ENCODE data around the gene HTR1E.
"Not testable (repeated sequence)": the region's sequence is repeated elsewhere in the genome, so short reads cannot be mapped to it uniquely, and the experiment has no call there.

Gene HTR1E

DNA sequence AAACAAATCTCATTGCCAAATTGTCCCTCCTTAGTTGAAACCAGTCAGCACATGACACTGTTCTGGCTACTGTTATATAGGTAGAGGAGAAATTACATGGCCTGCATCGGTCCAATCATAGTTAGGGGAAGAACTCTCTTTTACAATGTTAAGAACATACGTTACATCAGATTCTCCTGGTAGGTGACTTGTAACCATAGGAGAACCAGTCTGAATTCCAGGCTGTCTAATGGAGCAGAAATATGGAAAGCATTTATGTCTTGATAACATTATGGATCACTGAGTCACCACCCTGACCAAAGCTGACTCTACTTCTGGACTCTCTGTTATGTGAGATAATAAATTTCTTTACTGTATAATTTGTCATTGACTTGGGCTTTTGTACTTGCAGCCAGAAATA is 40.9 kb downstream of the HTR1E start:
- Histone ChIP-seq H3K23ac (ENCODE audit: low read length) (no peak overlapping the region), H2BK5ac (ENCODE audit: low read length) (no peak overlapping the region), H3K4me1 (ENCODE audit: control insufficient read depth, low read depth, low read length) (peaks cover 3% of the 10 kb centered on the region), H3K27me3 (ENCODE audit: insufficient read depth, low read length, poor library complexity) (no peaks in the 10 kb centered on the region), H3K4me2 (ENCODE audit: low read length) (no peak overlapping the region), H4K5ac (ENCODE audit: low read length) (no peak overlapping the region), H2BK15ac (replicated peaks; ENCODE audit: low read depth) (no peak overlapping the region), H2BK120ac (ENCODE audit: low read depth, low read length) (no peak overlapping the region), H3K27ac (ENCODE audit: low read depth, low read length) (no peak overlapping the region), H2AK5ac (ENCODE audit: low read length) (no peak overlapping the region), H3K79me1 (ENCODE audit: low read length) (no peaks in the 10 kb centered on the region), H3K56ac (ENCODE audit: low read length) (no peak overlapping the region), H3K4ac (ENCODE audit: low read depth, low read length) (no peak overlapping the region), H3K4me3 (ENCODE audit: low read length) (no peak overlapping the region), H3K79me2 (ENCODE audit: control insufficient read depth, insufficient read depth, low read length) (no peaks in the 10 kb centered on the region), H4K8ac (ENCODE audit: low read depth, low read length) (no peak overlapping the region), H3K18ac (ENCODE audit: low read length) (no peak overlapping the region), H3K9ac (ENCODE audit: low read length) (no peak overlapping the region), H3K36me3 (ENCODE audit: control insufficient read depth, insufficient read depth, low read length) (no peaks in the 10 kb centered on the region)
- no peak for DNase-seq
- no CpG with 5 or more reads among the region's 2 CpGs for WGBS (ENCODE audit: extremely low coverage, insufficient coverage, low lambda C conversion rate)

DNA sequence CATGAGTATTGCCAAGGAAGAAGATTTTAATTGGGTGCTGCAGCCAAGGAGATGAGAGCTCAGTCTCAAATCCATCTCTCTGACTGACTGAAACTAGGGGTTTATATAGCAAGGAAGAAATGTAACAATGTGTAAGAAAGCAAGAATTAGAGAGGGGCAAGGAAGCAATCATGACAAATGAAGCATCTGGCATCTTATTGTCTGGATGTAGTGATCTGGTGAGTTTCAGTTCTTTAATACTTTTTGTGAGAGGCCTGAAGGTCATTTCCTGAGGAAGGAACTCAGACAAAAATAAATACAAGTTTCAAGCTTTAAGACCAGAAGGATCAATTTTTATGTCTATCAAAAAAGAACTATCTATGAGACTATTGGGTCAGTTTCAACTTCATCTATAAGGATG is 64.2 kb downstream of the HTR1E start:
- Histone ChIP-seq H3K27me3 (ENCODE audit: insufficient read depth, low read length, poor library complexity) (no peaks in the 10 kb centered on the region), H3K4me1 (ENCODE audit: control insufficient read depth, low read depth, low read length) (no peaks in the 10 kb centered on the region), H3K18ac (ENCODE audit: low read length) (no peak overlapping the region), H3K56ac (ENCODE audit: low read length) (no peak overlapping the region), H4K8ac (ENCODE audit: low read depth, low read length) (no peak overlapping the region), H4K5ac (ENCODE audit: low read length) (no peak overlapping the region), H3K4me2 (ENCODE audit: low read length) (no peak overlapping the region), H2BK15ac (replicated peaks; ENCODE audit: low read depth) (no peak overlapping the region), H3K79me2 (ENCODE audit: control insufficient read depth, insufficient read depth, low read length) (no peaks in the 10 kb centered on the region), H2AK5ac (ENCODE audit: low read length) (no peak overlapping the region), H2BK120ac (ENCODE audit: low read depth, low read length) (no peak overlapping the region), H3K36me3 (ENCODE audit: control insufficient read depth, insufficient read depth, low read length) (no peaks in the 10 kb centered on the region), H3K79me1 (ENCODE audit: low read length) (no peaks in the 10 kb centered on the region), H3K27ac (ENCODE audit: low read depth, low read length) (no peak overlapping the region), H3K4ac (ENCODE audit: low read depth, low read length) (no peak overlapping the region), H3K23ac (ENCODE audit: low read length) (no peak overlapping the region), H3K4me3 (ENCODE audit: low read length) (no peak overlapping the region), H3K9ac (ENCODE audit: low read length) (no peak overlapping the region), H2BK5ac (ENCODE audit: low read length) (no peak overlapping the region)
- DNase-seq, result no peak

DNA sequence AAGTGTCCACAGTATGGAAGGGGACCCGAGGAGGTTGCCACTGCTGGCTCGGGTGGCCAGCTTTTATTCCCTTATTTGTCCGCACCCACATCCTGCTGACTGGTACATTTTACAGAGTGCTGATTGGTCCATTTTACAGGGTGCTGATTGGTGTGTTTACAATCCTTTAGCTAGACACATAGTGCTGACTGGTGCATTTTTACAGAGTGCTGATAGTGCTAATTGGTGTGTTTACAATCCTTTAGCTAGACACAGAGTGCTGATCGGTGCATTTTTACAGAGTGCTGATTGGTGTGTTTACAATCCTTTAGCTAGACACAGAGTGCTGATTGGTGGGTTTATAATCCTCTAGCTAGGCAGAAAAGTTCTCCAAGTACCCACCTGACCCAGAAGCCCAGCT is 65.1 kb downstream of the HTR1E start:
- H3K4me2 ChIP-seq (ENCODE audit: low read length); H3K79me2 ChIP-seq (ENCODE audit: control insufficient read depth, insufficient read depth, low read length); H3K56ac ChIP-seq (ENCODE audit: low read length); H3K9ac ChIP-seq (ENCODE audit: low read length); H2AK5ac ChIP-seq (ENCODE audit: low read length); H2BK5ac ChIP-seq (ENCODE audit: low read length); H4K8ac ChIP-seq (ENCODE audit: low read depth, low read length); H3K36me3 ChIP-seq (ENCODE audit: control insufficient read depth, insufficient read depth, low read length); H3K23ac ChIP-seq (ENCODE audit: low read length); H4K5ac ChIP-seq (ENCODE audit: low read length); H3K4me3 ChIP-seq (ENCODE audit: low read length); H3K79me1 ChIP-seq (ENCODE audit: low read length); H3K4me1 ChIP-seq (ENCODE audit: control insufficient read depth, low read depth, low read length); H3K4ac ChIP-seq (ENCODE audit: low read depth, low read length); H2BK120ac ChIP-seq (ENCODE audit: low read depth, low read length); H3K27ac ChIP-seq (ENCODE audit: low read depth, low read length); DNase-seq; H3K18ac ChIP-seq (ENCODE audit: low read length); H3K27me3 ChIP-seq (ENCODE audit: insufficient read depth, low read length, poor library complexity); H2BK15ac ChIP-seq (replicated peaks; ENCODE audit: low read depth): not testable (repeated sequence)
- no CpG with 5 or more reads among the region's 4 CpGs for WGBS (ENCODE audit: extremely low coverage, insufficient coverage, low lambda C conversion rate)

DNA sequence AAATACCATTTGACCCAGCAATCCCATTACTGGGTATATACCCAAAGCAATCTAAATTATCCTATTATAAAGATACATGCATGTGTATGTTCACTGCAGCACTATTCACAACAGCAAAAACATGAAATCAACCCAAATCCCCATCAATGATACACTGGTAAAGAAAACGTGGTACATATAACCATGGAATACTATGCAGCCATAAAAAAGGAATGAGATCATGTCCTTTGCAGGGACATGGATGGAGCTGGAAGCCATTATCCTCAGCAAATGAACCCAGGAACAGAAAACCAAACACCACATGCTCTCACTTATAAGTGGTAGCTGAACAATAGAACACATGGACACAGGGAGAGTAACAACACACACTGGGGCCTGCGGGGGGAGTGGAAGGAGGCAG is 69.2 kb downstream of the HTR1E start:
- not testable (repeated sequence) for H3K18ac ChIP-seq (ENCODE audit: low read length); H4K5ac ChIP-seq (ENCODE audit: low read length); H3K79me2 ChIP-seq (ENCODE audit: control insufficient read depth, insufficient read depth, low read length); H3K27ac ChIP-seq (ENCODE audit: low read depth, low read length); H3K79me1 ChIP-seq (ENCODE audit: low read length); H3K23ac ChIP-seq (ENCODE audit: low read length); H3K36me3 ChIP-seq (ENCODE audit: control insufficient read depth, insufficient read depth, low read length); H2BK15ac ChIP-seq (replicated peaks; ENCODE audit: low read depth); DNase-seq; H3K4me2 ChIP-seq (ENCODE audit: low read length); H3K9ac ChIP-seq (ENCODE audit: low read length); H3K4me1 ChIP-seq (ENCODE audit: control insufficient read depth, low read depth, low read length); H3K4ac ChIP-seq (ENCODE audit: low read depth, low read length); H2BK5ac ChIP-seq (ENCODE audit: low read length); H3K56ac ChIP-seq (ENCODE audit: low read length); H2BK120ac ChIP-seq (ENCODE audit: low read depth, low read length); H4K8ac ChIP-seq (ENCODE audit: low read depth, low read length); H3K27me3 ChIP-seq (ENCODE audit: insufficient read depth, low read length, poor library complexity); H2AK5ac ChIP-seq (ENCODE audit: low read length); H3K4me3 ChIP-seq (ENCODE audit: low read length)
- WGBS (ENCODE audit: extremely low coverage, insufficient coverage, low lambda C conversion rate), result no CpG with 5 or more reads among the region's 2 CpGs

DNA sequence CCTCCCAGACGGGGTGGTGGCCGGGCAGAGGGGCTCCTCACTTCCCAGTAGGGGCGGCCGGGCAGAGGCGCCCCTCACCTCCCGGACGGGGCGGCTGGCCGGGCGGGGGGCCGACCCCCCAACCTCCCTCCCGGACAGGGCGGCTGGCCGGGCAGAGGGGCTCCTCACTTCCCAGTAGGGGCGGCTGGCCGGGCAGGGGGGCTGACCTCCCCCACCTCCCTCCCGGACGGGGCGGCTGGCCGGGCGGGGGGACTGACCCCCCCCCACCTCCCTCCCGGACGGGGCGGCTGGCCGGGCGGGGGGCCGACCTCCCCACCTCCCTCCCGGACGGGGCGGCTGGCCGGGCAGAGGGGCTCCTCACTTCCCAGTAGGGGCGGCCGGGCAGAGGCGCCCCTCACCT is 72.3 kb downstream of the HTR1E start:
- DNase-seq; H2BK120ac ChIP-seq (ENCODE audit: low read depth, low read length); H3K79me2 ChIP-seq (ENCODE audit: control insufficient read depth, insufficient read depth, low read length); H4K5ac ChIP-seq (ENCODE audit: low read length); H2BK5ac ChIP-seq (ENCODE audit: low read length); H2BK15ac ChIP-seq (replicated peaks; ENCODE audit: low read depth); H4K8ac ChIP-seq (ENCODE audit: low read depth, low read length); H3K27ac ChIP-seq (ENCODE audit: low read depth, low read length); H2AK5ac ChIP-seq (ENCODE audit: low read length); H3K56ac ChIP-seq (ENCODE audit: low read length); H3K79me1 ChIP-seq (ENCODE audit: low read length); H3K4me3 ChIP-seq (ENCODE audit: low read length); H3K27me3 ChIP-seq (ENCODE audit: insufficient read depth, low read length, poor library complexity); H3K18ac ChIP-seq (ENCODE audit: low read length); H3K9ac ChIP-seq (ENCODE audit: low read length); H3K4ac ChIP-seq (ENCODE audit: low read depth, low read length); H3K36me3 ChIP-seq (ENCODE audit: control insufficient read depth, insufficient read depth, low read length); H3K4me1 ChIP-seq (ENCODE audit: control insufficient read depth, low read depth, low read length); H3K23ac ChIP-seq (ENCODE audit: low read length); H3K4me2 ChIP-seq (ENCODE audit: low read length): not testable (repeated sequence)
- WGBS (ENCODE audit: extremely low coverage, insufficient coverage, low lambda C conversion rate), result no CpG with 5 or more reads among the region's 34 CpGs

DNA sequence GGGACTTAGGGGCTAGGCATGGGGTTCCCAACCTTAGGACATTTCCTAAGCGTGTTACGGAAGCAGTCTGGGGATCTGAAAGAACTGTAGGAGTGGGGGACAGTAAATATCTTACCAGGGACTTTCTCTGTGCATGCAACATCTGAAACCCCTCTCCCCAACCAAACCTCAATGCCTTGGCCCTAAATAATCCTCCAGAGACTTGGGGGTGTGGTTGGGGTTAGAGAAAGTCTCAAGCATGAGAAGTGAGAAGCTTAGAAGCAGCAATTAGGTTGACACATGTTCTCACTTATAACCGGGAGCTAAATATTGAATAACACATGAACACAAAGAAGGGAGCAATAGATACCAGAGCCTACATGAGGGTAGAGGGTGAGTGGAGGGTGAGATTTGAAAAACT is 74.7 kb downstream of the HTR1E start:
- Histone ChIP-seq H3K79me1 (ENCODE audit: low read length) (no peaks in the 10 kb centered on the region), H3K18ac (ENCODE audit: low read length) (no peak overlapping the region), H3K23ac (ENCODE audit: low read length) (no peak overlapping the region), H3K79me2 (ENCODE audit: control insufficient read depth, insufficient read depth, low read length) (no peaks in the 10 kb centered on the region), H4K5ac (ENCODE audit: low read length) (no peak overlapping the region), H2AK5ac (ENCODE audit: low read length) (no peak overlapping the region), H2BK5ac (ENCODE audit: low read length) (no peak overlapping the region), H3K4me1 (ENCODE audit: control insufficient read depth, low read depth, low read length) (no peaks in the 10 kb centered on the region), H3K27ac (ENCODE audit: low read depth, low read length) (no peak overlapping the region), H3K56ac (ENCODE audit: low read length) (no peak overlapping the region), H2BK120ac (ENCODE audit: low read depth, low read length) (no peak overlapping the region), H3K36me3 (ENCODE audit: control insufficient read depth, insufficient read depth, low read length) (no peaks in the 10 kb centered on the region), H3K4me2 (ENCODE audit: low read length) (no peak overlapping the region), H2BK15ac (replicated peaks; ENCODE audit: low read depth) (no peak overlapping the region), H3K9ac (ENCODE audit: low read length) (no peak overlapping the region), H3K4ac (ENCODE audit: low read depth, low read length) (no peak overlapping the region), H3K4me3 (ENCODE audit: low read length) (no peak overlapping the region), H3K27me3 (ENCODE audit: insufficient read depth, low read length, poor library complexity) (no peaks in the 10 kb centered on the region), H4K8ac (ENCODE audit: low read depth, low read length) (no peak overlapping the region)
- no peak for DNase-seq
- no CpG with 5 or more reads among the region's 3 CpGs for WGBS (ENCODE audit: extremely low coverage, insufficient coverage, low lambda C conversion rate)
